ENCODE results near the gene PPFIA4.
"Not testable (repeated sequence)": the region's sequence is repeated elsewhere in the genome, so short reads cannot be mapped to it uniquely, and the experiment has no call there.

The PPFIA4 gene

DNA sequence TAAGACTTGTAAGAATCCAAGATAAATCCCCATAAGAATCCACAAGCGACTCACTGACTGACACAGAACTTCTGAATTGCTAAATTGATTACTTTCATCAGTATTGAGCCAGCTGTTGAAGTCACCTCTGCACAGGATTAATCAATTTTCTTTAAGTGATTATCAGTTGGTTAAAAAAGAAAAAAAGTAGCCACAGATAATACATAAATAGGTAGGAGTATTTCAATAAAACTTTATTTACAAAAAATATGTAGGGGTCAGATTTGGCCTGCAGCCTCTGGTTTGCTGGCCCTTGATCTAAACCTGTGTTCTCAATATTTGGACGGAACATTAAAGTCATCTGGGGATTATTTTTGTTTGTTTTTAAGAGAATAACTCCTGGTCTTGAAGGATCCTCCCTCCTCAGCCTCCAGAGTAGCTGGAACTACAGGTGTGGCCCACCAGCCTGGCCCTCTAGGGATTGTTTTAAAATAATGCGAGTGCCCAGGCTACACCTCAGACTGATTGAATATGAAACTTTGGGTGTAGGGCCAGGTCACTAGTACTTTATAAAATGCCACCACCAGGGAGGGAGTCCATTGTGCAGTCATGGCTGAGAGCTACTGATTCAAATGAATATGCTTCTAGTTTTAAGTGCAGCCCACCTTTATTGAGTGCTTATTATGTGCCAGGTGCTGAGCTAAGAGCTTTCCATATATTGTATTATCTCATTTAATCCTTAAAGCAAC, 25.9 kb upstream of the PPFIA4 start:
- ChIA-PET POLR2A (interaction anchor here (1.5 kb wide), 1 partner anchor 32 kb away, joined by 4 read pairs; no protein-coding TSS in a partner anchor), CTCF (interaction anchor here (1.1 kb wide), 1 partner anchor 41 kb away, joined by 6 read pairs; no protein-coding TSS in a partner anchor)
- TF ChIP-seq FOXA1 (IDR thresholded peaks at IDR 0.05), result no peak
- TF ChIP-seq FOXK2 (IDR thresholded peaks at IDR 0.05), result no peak
- no peak for TF ChIP-seq CTBP1 (IDR thresholded peaks at IDR 0.05; ENCODE audit: borderline replicate concordance)
- TF ChIP-seq L3MBTL2 (conservative IDR thresholded peaks at IDR 0.05), result no peak
- TF ChIP-seq FOXM1 (IDR thresholded peaks at IDR 0.05; ENCODE audit: borderline replicate concordance), result no peak
- TF ChIP-seq SP1 (IDR thresholded peaks at IDR 0.05), result no peak
- no peak for TF ChIP-seq TARDBP (IDR thresholded peaks at IDR 0.05)
- TF ChIP-seq ARNT (IDR thresholded peaks at IDR 0.05), result no peak
- no peak for DNase-seq (ENCODE audit: extremely low spot score)

DNA sequence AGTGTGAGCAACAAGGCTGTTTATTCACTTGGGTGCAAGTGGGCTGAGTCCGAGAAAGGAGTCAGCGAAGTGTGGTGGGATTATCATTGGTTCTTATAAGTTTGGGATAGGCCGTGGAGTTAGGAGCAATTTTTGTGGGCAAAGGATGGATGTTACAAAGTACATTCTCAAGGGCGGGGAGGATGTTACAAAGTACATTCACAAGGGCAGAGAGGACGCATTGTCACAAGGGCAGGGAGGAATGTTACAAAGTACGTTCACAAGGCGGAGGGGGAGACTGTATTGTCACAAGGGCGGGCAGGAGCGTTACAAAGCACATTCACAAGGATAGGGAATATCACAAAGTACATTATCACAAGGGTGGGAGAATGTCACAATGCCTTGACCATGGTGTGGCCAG, 24.3 kb upstream of the PPFIA4 start:
- ChIA-PET POLR2A (no interaction called here), CTCF (no interaction called here)
- no peak for DNase-seq (ENCODE audit: extremely low spot score)
- no peak for TF ChIP-seq FOXA1 (IDR thresholded peaks at IDR 0.05)
- no peak for TF ChIP-seq L3MBTL2 (conservative IDR thresholded peaks at IDR 0.05)
- no peak for TF ChIP-seq CTBP1 (IDR thresholded peaks at IDR 0.05; ENCODE audit: borderline replicate concordance)
- no peak for TF ChIP-seq BHLHE40 (IDR thresholded peaks at IDR 0.05; ENCODE audit: borderline replicate concordance)
- TF ChIP-seq NFRKB (IDR thresholded peaks at IDR 0.05), result no peak
- no peak for TF ChIP-seq SP1 (IDR thresholded peaks at IDR 0.05)
- no peak for TF ChIP-seq TARDBP (IDR thresholded peaks at IDR 0.05)
- TF ChIP-seq ARNT (IDR thresholded peaks at IDR 0.05), result no peak

DNA sequence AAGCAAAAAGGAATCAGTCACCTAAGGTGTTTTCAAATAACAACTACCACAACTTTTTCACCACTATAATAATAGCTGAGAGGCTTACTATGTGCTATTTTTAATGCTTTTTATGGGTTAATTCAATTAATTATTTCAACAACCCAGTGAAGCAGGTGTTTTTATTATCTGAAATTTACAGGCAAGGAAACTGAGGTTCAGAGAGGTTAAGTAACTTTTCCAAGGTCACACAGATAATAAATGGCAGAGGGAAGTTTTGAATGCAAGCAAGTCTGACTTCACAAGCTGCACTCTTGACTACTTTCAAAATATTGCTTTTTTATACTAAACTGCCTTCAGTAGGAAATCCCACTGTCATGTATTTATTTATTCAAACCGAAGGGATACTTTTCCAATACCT, 23.3 kb upstream of the PPFIA4 start:
- DNase-seq (ENCODE audit: extremely low spot score), result no peak
- TF ChIP-seq FOXM1 (IDR thresholded peaks at IDR 0.05; ENCODE audit: borderline replicate concordance) (no peak), HDGF (IDR thresholded peaks at IDR 0.05; ENCODE audit: borderline replicate concordance) (no peak), SUZ12 (IDR thresholded peaks at IDR 0.05) (no peak), CTBP1 (IDR thresholded peaks at IDR 0.05; ENCODE audit: borderline replicate concordance) (no peak), BHLHE40 (IDR thresholded peaks at IDR 0.05; ENCODE audit: borderline replicate concordance) (no peak), ARNT (IDR thresholded peaks at IDR 0.05) (no peak), FOXA1 (IDR thresholded peaks at IDR 0.05) (no peak), TARDBP (IDR thresholded peaks at IDR 0.05) (no peak), FOXK2 (IDR thresholded peaks at IDR 0.05) (no peak), L3MBTL2 (conservative IDR thresholded peaks at IDR 0.05) (no peak), NFRKB (IDR thresholded peaks at IDR 0.05) (no peak), ZNF384 (IDR thresholded peaks at IDR 0.05) (no peak), SP1 (IDR thresholded peaks at IDR 0.05) (no peak), LEF1 (IDR thresholded peaks at IDR 0.05; ENCODE audit: borderline replicate concordance) (no peak)
- TF ChIP-seq, protein P1, sequence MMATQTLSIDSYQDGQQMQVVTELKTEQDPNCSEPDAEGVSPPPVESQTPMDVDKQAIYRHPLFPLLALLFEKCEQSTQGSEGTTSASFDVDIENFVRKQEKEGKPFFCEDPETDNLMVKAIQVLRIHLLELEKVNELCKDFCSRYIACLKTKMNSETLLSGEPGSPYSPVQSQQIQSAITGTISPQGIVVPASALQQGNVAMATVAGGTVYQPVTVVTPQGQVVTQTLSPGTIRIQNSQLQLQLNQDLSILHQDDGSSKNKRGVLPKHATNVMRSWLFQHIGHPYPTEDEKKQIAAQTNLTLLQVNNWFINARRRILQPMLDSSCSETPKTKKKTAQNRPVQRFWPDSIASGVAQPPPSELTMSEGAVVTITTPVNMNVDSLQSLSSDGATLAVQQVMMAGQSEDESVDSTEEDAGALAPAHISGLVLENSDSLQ (IDR thresholded peaks at IDR 0.05), result no peak
- ChIA-PET POLR2A (no interaction called here), CTCF (interaction anchor here (0.7 kb wide), 1 partner anchor 659 kb away, joined by 3 read pairs; no protein-coding TSS in a partner anchor)

DNA sequence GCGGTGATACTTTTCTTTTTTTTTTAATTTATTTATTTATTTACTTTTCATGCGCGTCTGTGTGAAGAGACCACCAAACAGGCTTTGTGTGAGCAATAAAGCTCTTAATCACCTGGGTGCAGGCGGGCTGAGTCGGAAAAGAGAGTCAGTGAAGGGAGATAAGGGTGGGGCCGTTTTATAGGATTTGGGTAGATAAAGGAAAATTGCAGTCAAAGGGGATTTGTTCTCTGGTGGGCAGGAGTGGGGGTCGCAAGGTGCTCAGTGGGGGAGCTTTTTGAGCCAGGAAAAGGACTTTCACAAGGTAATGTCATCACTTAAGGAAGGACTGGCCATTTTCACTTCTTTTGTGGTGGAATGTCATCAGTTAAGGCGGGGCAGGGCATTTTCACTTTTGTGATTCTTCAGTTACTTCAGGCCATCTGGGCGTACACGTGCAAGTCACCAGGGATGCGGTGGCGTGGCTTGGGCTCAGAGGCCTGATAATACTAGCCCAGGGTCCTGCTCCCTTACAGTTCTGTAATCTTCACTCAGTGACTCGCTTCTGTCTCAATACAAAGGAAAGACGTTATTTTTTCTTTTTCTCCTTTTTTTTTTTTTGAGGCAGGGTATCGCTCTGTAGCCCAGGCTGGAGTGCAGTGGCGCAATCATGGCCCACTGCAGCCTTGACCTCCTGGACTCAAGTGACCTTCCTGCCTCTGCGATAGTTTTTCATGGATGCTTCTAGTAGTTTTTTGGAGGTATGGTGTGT, 20.7 kb upstream of the PPFIA4 start:
- CTCF ChIA-PET, result interaction anchor here (0.6 kb wide), 1 partner anchor 336 kb away, joined by 3 read pairs; no protein-coding TSS in a partner anchor
- DNase-seq (ENCODE audit: extremely low spot score), result not testable (repeated sequence)
- POLR2A ChIA-PET, result interaction anchor here (0.7 to 1.8 kb wide), 6 partner anchors 11 to 144 kb away, joined by 3 to 7 read pairs (median 4); partner anchors contain the start of gene PPFIA4

DNA sequence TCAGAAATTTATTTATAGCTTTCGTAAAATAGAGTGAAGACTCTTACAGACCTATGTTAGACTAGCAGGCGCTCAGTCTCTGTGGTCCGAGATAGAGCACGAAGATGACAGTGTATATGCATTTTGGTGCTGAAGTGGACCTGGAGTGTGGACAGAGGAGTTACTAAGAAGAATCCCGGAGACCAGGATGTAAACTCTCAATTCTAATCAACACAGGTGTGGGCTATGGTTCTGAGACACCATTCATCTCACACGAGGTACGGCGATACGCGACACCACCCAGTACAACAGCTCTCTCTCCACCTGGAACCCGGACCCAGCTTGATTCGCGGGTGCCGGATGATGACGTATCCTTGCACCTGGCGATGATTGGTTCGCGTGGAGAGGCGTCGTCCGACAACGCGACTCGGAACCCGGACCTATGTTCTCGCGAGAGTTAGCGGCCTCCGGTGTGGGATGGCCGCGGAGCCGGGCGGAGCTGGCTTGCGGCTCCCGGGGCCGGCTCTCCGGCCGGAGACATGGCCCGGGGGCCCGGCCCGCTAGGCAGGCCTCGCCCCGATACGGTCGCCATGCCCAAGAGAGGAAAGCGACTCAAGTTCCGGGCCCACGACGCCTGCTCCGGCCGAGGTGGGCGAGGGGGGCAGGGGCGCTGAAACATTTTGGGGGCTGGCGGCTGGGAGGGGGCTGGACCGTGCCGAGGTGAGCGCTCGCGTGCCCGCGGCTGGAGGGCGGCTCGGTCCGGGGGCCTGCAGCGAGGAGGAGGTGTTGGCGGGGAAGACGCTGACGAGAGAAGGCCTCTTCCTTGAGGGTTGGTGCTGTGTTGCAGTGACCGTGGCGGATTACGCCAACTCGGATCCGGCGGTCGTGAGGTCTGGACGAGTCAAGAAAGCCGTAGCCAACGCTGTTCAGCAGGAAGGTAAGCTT, 19.1 kb upstream of the PPFIA4 start, which contains the start of gene TMEM183A:
Gene TMEM183A (plus strand): TSS at position 427 of the 924 bp plus-strand sequence. CDS start 92 bp downstream, at position 519.
- CTCF ChIA-PET, result interaction anchor here (1.1 kb wide), 1 partner anchor 33 kb away, joined by 3 read pairs; no protein-coding TSS in a partner anchor
- TF ChIP-seq SP1 (IDR thresholded peaks at IDR 0.05) (peak; percentile 45; the same call in 1 of the 2 replicates), NFRKB (IDR thresholded peaks at IDR 0.05) (peak; percentile 74), FOXM1 (IDR thresholded peaks at IDR 0.05; ENCODE audit: borderline replicate concordance) (no peak), L3MBTL2 (conservative IDR thresholded peaks at IDR 0.05) (peak; percentile 95), ZNF384 (IDR thresholded peaks at IDR 0.05) (no peak), ELF4 (IDR thresholded peaks at IDR 0.05) (peak; percentile 86)

DNA sequence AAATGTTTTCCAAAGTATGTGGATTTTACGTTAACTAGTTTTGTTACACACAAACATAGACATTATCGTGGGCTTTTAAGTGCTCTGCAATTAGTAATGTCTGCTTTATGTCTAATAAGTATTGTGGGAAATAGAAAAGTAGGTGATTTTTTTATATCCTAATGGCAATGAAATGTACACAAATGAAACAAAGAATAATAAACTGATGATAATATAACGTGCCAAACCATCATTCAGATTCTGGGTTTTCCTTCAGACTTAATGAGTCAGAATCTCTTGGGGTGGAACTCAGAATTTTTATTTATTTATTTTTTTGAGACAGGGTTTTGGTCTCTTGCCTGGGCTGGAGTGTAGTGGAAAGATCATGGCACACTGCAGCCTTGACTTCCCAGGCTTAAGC, 17.1 kb upstream of the PPFIA4 start:
- no peak for TF ChIP-seq BHLHE40 (IDR thresholded peaks at IDR 0.05; ENCODE audit: borderline replicate concordance)
- no peak for TF ChIP-seq SP1 (IDR thresholded peaks at IDR 0.05)
- TF ChIP-seq SUZ12 (IDR thresholded peaks at IDR 0.05), result no peak
- TF ChIP-seq NFRKB (IDR thresholded peaks at IDR 0.05), result no peak
- TF ChIP-seq ARNT (IDR thresholded peaks at IDR 0.05), result no peak
- no peak for TF ChIP-seq LEF1 (IDR thresholded peaks at IDR 0.05; ENCODE audit: borderline replicate concordance)
- no peak for TF ChIP-seq HDGF (IDR thresholded peaks at IDR 0.05; ENCODE audit: borderline replicate concordance)
- TF ChIP-seq, protein P1 (IDR thresholded peaks at IDR 0.05), result no peak
- no peak for TF ChIP-seq ZNF384 (IDR thresholded peaks at IDR 0.05)
- no peak for TF ChIP-seq L3MBTL2 (conservative IDR thresholded peaks at IDR 0.05)
- no peak for TF ChIP-seq FOXK2 (IDR thresholded peaks at IDR 0.05)
- TF ChIP-seq ELF4 (IDR thresholded peaks at IDR 0.05), result no peak
- no peak for TF ChIP-seq CTBP1 (IDR thresholded peaks at IDR 0.05; ENCODE audit: borderline replicate concordance)
- TF ChIP-seq FOXA1 (IDR thresholded peaks at IDR 0.05), result no peak
- no peak for TF ChIP-seq TARDBP (IDR thresholded peaks at IDR 0.05)
- no peak for TF ChIP-seq FOXM1 (IDR thresholded peaks at IDR 0.05; ENCODE audit: borderline replicate concordance)
- no peak for DNase-seq (ENCODE audit: extremely low spot score)
- POLR2A ChIA-PET, result no interaction called here
- CTCF ChIA-PET, result interaction anchor here (0.6 kb wide), 2 partner anchors 12 to 13 kb away, joined by 3 to 4 read pairs; no protein-coding TSS in a partner anchor

More for the DNA sequence above, 19.1 kb upstream of the PPFIA4 start, which contains the start of gene TMEM183A:
- POLR2A ChIA-PET, result interaction anchor here (0.8 to 1.8 kb wide), 18 partner anchors 9 to 261 kb away, joined by 3 to 12 read pairs (median 5); partner anchors contain the start of genes CYB5R1, KLHL12, PPFIA4 and RABIF
- peak; percentile 97 for DNase-seq (ENCODE audit: extremely low spot score)
